Stimulated activated CD8-positive, alpha-beta memory T cell treated with anti-CD3 and anti-CD28 coated beads, Interleukin-7, amount 100 ng/mL, for 4 hours (primary cell): ENCODE measurements around the gene POLG.

Experiments
- DNase-seq, 2 donors: peaks; one replicate each; pipeline ENCODE4 v3.0.0-alpha.2; 2020; ENCODE audit warnings: low read depth in 2 of 2

The POLG gene

DNA sequence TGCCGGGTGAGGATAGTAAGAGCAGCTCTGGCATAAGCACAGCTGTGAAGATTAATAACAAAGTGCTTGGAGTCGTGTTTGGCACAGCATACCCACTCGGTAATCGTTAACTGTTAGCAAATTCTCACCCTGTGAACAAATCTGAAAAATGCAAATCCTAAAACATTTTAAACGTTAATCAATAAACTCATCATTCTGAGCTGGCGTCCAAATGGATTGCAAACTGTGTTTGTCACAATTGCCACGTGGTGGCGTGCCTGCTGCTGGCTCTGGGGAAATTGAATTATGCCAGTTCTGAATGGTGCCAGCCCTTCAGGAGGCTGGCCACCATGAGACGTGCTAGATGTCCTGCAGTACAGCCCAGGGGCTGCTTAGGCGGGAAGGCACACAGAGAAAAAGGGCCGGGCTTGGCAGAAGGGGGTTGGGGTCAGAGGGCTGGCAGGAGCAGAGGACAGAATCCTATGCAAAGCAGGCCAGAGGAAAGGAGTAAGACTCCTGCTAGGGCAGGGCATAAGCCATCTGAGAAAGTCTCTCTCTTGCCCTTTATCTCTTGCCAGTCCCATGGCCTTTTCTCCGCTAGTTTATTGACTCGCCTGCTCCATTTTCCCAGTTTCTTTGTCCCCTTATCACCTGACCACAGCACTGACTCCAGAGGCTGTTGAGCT lies 22.1 kb upstream of the POLG start:
- DNase-seq = no peak

DNA sequence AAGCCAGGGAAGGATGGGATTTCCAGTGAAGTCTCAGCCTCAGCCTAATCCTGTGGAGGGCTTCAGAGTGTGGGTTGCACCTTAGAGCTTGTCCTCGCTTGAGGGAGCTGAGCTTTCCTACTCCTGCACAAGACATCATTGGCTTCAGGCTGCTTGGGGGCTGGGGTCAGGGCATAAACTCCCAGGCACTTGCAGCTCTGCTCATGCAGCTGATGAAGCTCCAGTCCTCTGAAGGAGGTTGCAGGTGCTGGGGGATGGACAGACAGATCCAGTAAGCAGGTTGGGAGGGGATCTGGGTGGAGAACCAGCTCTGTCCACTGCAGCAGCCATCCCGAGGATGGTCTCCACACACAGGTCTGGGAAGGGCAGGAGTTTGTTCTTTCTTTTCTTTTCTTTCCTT lies 19.4 kb upstream of the POLG start:
- no peak for DNase-seq

DNA sequence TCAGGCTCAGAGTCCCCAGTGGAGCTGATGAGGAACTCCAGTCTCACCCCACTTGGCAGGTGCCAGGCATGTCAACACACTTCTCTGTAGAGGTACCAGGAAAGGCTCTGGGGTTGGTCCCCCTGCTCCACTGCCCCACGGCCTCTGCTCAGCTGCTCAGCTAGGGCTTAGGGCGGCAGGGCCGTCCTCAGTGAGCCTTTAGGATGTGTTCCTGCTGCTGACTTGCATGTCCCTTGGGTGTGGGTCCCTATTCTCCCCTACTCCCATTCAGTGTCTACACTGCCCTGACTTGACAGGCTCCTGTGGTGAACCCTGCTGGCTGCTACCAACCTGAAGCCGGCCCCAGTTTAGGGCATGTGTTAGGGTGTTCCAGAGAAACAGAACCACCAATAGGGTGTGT lies 17.9 kb upstream of the POLG start:
- no peak for DNase-seq

DNA sequence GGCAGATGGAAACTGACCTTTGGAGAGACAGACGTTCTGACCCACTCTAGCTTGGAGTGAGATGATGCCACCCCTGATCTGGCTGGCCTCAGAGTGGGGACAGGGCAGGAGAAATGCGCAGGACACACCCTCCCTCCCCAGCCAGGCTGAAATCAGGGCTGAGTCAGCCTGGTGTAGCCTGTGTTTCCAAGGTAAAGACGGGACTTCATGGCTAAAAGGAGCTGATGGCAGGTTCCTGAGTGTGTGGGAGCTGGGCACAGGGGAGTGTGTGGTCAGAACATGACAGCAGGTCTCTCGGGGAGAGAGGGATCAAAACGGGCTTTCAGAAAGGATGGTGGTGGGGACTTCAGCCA lies 14.6 kb upstream of the POLG start:
- DNase-seq = no peak

DNA sequence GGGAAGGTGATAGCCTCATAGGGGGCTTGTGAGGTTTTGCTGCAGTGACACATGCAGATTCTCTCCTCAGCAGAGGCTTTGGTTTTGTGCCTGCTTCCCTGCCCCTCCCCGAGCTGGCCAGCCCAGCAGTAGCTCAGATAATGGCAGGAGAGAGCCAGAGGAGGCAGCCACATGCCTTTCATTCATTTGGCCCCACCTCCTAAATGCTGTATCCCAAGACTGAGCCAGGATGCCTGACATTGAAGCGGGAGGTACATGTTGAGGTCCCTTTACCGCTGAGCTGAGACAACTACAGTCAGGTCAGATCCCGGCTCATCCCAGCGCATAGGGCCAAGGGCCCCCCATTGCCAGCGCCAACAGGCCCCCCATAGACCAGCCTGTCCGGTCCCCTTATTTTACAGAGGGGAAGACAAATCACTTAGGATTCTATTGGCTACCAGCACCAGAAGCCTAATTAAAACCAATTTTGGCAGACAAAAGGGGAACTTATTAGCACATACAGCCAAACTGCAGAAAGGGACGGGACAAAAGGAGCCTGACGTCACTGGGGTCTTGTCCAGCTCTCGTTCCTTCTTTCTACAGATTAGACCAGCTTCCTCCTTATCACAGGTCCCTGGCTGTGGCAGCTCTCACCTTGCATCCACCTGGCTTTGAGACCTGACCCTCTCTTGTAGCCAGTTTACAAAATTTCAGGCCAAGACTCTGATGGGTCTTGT lies 12.1 kb upstream of the POLG start:
- DNase-seq = no peak

DNA sequence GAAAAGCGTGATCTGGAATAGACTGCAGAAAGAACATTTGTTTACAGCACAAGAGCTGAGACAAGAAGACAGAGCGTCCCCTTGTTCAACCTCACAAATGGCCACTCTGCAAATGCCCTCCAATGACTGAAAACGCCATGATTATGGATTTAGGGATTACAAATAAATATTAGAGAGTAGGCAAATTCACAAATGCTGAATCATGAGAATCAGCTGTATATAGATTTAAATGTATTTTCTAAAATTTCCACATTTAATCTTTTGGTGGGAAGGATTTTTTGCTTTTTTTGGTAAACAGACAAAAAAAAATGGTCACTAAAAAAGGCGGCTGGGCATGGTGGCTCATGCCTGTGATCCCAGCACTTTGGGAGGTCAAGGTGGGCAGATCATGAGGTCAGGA lies 10.6 kb upstream of the POLG start:
- no peak for DNase-seq

DNA sequence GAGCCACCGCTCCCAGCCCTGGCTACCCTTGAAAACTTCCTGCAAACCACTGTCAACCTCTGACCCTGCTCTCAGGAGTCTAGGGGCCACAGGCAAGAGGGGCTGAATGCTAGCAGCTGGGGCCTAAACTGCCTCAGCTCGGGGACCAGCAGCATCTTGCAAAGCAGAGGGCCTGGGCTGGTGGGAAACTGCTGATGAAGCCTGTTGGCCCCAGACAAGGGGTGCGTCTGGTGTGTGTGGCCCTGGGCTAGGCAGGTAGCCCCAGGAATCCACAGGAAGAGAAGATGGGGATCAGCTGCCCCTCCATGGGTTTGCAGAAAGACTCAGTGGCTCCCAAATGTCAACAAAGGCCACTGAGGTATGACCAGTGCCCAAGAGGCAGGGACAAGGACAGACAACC lies 8.2 kb upstream of the POLG start:
- DNase-seq = no peak

DNA sequence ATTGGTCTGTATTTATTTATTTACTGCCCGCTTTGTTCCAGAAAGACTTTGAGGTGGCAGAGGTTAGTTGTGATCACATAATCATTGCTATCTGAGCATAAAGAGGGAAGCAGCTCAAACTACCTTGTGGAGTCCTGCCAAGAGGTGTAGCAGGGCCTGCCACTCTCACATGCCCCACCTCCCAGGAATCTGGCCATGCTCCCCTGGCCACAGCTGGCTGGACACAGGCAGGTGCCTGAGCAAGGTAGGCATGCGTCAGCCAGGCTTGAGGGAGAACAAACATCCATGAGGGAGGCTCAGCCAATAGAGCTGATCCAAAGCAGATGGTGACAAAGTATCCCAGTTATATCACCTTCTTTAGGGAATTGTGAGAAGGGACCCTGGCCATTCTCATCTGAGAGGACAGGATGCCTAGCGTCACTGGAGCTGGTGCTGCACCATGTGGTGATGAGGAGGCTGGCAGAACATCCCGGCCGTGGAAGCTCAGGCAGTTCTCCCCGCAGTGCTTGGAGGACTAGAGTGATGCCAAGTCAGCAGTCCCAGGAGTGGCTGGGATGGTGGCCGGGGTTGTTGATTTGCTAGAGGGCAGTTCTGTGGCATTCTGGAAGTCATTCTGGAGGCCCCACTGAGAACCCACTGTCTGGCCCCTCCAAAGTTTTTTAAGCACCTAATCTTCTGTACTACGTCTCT lies 6.8 kb upstream of the POLG start:
- no peak for DNase-seq

DNA sequence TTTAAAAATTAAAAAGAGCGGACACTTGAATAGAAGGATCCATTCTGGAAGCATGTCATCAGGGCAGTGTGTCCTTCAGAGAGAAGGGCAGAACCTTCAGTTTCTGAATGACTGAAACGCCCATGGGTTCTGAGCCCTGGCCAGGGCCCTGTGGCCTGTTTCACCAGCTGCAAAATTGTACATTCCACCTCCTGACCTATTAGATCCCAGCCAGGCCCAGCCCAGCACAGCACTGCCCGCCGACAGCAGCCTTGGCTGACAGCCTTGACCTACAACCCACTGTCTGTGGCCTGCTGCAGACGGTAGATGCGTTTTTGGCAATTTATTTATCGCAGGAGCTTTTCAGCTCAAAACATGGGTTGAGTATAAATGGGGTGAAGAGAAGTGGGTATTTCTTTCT lies 5.9 kb upstream of the POLG start:
- DNase-seq = no peak

DNA sequence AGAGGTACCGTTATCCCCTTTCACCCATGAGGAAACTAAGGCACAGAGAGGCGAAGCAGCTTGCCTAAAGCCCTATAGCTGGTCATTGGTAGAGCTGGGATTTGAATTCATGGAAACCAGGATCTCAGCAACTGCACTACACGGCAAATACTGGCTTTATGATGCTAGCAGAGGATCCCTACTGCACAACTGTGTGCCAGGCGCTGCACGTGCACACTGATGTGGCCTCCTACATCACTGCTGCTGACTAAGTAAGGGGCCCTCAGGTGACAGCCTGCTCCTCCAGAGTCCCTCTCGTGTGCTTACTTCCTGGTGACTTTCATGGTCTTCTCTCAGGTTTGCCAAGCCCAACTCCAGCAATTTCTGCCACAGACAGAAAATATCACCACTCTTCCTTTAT lies 3.4 kb upstream of the POLG start:
- DNase-seq = no peak

DNA sequence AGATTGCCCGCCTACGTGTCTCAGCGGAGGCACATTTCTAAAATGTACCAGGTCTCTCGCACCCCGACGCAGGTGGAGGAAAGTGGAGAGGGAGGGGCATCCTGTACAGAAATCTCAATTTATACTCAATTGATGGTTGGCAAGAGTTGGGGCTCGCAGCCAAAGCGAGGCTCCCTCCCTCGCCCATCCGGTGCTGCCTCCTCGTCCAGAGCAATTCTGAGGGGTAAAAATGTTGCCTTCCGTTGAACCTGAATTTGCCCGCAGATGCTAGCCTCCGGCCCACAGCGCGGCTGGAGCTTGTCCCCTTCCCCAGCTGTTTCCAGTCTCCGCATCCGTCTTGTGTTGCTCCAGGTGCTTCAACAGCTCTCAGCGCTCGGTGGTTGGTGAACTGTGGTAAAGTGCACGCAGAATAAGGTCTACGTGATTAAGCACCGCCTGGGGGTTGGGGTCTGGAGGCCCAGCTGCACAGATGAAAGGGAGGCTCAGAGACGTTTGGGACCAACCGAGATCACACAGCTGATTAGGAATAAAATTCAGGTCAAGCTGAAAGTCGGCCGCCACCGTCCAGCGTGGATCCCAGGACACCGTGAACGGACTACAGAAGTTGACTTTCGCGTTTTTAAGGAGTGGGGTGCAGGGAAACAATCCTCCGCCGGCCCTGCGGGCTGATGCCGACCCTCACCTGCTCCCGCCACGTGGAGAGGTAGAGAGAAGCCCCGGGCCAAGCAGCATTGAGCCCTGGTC lies 846 bp upstream of the POLG start:
- DNase-seq = no peak

DNA sequence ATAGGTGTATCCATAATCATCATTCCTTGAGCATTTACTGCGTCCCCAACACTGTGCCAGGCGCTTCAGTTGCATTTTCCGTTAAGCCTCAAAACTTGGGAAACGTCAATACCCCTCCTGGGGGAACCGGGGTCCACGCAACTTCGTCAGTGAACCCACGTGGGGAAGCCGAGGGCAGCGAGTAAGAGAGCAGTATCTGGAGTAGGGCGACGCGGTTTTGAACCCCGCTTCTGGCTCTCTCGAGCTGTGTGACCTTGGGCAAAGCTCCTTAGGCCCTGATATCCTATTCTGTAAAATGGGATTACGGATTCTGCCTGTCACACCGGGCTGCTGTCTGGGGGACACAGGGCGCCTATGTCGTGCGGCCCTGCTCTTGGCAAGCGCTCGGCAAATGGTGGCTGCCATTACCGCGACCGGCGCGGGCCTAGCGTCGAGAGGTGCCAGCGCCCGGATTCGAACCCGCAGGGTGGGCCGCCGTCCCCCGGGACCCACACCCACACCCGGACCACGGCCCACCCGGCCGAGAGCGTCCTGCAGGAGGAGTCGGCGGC lies 590 bp downstream of the POLG start:
- no peak for DNase-seq

DNA sequence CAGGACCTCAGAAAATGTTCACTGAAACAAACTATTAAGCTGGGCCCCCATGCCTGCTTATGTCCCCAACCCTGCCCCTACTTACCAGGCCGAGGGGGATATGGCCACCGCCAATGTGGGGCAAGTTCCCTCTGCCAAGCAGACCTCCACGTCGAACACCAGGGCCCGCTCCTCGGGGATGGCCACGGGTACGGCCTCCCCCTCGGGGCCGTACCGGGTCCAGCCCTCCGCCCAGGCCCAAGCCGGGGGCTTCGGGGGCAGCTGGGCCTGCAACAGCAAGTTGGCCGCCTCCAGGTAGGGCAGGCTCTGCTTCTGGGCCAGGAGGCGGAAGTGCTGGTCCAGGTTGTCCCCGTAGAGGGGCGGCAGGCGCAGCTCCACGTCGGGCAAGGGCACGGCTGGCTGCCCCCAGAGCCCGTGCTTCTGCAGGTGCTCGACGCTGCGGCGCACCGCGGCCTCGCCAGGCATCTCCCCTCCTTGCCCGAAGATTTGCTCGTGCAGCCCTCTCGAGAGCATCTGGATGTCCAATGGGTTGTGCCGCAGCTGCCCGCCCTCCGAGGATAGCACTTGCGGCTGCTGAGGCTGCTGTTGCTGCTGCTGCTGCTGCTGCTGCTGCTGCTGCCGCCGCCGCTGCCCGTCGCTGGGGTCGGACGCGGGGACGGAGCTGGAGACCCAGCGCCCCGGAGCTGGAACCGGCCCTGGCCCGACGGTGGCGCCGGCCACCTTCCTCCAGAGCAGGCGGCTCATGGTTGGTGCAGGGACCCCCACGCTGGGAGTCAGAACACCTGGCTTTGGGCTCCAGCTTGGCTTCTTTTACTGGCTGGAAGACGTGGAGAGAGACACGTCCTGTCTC lies 1.4 kb downstream of the POLG start:
- DNase-seq = no peak

DNA sequence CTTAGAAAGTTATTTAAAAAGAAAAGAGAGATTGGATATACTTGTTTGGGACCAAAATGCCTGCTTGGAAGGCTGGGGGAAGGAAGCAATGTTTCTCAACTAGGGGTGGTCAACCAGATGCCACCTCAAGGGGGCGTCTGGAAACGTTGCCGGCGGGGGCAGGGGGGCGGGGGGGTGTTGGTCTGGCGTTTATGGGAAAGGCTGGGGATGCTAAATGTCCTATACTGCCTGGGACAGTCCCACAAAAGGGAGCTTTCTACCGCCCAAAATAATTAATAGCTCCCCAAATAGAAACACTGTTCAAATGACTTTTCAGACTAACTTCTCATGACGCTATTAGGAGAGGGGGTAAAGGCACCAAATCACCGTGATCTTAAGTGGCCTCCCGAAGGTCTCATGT lies 2.2 kb downstream of the POLG start:
- DNase-seq = no peak

DNA sequence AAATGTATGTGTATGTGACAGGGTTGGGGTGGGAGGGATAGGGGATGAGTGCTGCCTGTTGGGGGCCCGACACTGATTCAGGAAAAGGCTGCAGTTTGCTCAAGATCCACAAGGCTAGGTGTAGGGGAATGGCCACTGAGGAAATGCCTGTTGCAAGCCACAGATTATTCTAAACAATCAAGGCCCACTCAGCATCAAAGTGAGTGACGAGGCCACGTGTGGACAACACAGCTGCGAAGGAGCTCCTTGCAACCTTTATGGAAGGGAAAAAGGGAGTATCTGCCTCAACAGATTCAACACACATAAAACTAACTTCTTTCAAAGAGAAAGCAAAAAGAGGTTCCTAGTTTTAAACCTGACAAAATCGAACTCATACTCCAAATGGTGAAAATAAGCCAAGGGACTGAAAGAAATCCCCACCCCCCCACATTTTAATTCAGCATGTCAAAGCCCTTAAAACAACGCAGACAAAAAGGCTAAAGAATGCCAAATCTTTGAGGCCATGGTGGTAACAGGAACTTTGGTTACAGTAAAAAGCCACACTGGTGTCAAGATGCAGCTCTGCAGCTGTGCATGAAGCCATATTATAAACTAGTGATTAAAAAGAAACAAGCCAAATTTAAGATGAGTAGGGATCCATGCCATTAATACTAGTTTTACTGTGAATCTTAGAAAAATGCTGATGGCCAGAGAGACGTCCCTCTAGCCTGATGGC lies 3.6 kb downstream of the POLG start:
- DNase-seq = no peak

DNA sequence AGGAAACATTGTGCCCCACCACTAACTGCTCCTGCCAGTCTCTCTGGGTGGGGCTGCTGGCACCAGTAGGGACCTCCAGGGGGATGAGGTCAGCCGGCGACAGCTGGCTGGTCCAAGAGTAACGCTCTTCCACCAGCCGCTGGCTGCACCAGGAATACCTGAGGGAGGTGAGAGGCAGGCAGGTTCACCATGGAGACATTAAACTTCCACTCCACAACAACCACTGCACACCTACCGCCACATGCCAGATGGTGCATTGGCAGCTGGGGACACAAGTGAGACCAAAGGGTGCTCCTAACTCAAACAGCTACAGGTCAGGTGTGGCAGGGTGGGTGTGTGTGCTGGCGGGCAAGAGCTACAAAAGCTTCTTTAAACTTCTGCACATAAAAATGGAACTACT lies 4.5 kb downstream of the POLG start:
- DNase-seq = no peak

DNA sequence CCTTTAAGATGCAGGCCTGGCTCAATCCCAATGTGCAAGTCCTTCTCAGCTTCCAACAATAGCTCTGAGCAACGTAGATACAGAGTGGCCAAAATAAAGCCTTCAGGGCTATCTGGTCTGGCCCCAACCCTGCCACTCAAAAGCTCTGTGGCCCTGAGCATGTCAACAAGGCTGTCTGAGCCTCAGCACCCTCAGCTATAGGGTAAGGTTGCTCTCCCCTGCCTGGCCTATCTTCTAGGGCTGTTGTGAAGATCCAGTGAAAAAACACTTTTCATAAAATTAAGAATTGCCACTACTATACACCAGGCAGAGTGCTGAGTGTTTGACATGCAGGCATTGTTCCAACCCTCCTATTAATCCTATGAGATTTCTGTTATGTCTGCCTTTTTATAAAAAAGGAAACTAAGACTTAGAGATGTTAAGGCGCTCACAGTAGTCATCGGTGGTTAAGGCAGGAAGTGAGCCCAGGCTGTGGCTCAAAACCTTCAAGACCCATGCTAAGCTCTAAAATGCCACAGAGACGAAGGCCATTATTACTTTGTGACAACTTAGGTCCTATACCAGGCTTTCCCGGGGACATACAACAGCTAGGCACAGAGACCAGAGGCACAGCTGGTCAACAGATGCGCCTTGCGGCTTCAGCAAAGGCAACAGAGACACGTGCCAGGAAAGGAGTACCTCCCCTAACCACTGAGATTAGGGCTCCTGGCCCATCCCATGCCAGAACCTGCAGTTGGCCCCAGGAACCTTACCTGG lies 5.1 kb downstream of the POLG start:
- DNase-seq = peak; percentile 10 to 21

DNA sequence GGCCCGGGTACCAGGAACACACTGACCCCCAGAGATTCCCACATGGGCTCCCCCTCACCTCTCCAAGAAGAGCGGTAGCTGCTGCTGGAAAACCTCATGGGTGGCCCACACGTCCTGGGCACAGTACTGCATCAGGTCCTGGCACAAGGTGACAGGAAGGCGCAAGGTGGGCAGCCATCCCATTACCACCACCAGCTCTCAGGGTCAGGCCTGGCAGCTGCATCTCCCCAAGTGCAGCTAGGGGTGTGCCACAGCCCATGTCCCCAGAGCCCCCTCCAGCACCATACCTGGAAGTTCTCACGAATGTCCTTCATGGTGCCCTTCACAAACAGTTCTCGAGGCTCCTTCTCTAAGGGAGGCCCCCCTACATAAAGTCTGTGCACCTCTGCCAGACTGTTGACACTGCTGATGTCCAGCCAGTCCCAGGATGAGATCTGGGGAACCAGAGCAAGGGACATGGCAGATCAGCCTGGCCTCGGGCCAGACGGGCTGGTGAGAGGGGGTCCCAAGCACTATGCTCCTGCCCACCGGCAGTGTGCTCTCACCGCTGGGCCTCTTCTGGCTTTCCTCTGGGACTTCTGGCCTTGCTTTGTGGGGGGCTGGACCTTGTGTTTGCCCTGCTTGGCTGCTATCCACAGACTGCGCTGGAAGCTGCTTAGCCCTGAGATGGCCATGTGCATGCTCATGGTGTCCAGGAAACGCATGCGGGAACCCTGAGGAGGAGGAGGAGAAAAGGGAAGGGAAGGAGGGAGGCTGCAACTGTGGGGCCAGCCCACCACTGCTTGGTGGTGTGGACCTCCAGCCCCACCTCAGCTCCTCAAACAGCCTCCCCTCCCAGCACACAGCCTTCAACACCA lies 6.0 kb downstream of the POLG start:
- no peak for DNase-seq

DNA sequence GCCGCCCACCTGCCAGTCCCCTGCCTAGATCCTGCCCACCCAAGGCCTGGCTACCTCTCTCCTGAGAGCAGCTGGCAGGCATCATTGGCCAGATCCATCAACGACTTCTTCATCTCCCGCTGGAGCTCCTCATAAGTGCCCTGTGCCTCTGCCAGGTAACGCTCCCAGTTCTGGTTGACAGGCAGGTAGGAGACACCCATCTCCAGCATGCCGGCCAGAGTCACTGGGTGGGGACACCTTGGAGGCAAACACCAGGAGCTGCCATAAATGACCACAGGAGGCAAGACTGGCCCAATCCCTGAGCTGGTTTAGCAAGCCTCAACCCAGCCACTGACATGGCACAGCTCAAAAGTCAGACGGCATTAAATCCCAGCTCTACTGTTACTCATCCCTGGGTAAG lies 7.5 kb downstream of the POLG start:
- DNase-seq = no peak
